ENCODE measurements around the gene SSU72. TPM values are rescaled to one million over a fixed set of nuclear protein-coding genes. Genes with fewer than 3 reads are reported as not detected.
"Not testable (repeated sequence)": the region's sequence is repeated elsewhere in the genome, so short reads cannot be mapped to it uniquely, and the experiment has no call there.

SSU72 gene
- total RNA-seq, 1 donor from 2014 or later: 136 TPM

DNA sequence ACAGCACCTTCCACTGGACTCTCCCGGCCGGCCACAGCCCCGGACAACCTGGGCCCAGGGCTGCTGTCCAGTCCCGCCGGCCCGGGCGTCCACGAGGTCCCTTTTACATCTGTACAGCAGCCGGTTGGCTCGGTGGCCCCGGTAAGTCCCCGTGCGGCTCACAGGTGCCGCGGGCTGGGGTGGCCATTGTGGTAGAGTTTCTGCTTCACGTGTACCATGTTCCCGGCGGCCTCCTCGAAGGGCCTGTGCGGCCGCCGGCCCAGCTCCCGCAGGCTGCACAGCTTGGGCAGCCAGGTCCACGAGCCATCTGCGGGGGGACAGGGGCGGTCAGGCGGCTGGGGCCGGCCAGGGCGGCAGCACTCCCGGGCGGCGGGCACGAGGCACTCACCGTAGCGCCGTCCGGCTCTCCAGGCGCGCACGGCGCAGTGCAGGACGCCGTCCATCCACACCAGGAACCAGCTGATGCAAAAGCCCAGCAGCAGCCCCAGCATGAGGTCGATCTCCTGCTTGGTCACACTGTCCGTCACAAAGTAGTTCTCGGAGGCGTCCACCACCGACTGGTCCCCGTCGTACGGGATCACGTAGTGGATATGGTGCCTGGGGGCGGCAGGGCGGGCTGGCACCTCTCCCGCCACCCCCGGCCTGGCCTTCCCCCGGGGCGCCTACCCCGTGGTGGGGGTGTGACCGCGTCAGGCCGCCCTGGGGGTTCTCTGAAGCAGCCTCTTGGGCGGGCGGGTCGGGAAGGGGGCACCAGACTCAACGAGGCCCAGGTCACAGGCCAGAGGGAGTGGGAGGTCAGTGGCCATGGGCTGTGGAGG is 39.3 kb downstream of the SSU72 start:
- H3K4me3 ChIP-seq (ENCODE audit: low read depth, low read length): no peak overlapping the region
- TF ChIP-seq, protein P1, sequence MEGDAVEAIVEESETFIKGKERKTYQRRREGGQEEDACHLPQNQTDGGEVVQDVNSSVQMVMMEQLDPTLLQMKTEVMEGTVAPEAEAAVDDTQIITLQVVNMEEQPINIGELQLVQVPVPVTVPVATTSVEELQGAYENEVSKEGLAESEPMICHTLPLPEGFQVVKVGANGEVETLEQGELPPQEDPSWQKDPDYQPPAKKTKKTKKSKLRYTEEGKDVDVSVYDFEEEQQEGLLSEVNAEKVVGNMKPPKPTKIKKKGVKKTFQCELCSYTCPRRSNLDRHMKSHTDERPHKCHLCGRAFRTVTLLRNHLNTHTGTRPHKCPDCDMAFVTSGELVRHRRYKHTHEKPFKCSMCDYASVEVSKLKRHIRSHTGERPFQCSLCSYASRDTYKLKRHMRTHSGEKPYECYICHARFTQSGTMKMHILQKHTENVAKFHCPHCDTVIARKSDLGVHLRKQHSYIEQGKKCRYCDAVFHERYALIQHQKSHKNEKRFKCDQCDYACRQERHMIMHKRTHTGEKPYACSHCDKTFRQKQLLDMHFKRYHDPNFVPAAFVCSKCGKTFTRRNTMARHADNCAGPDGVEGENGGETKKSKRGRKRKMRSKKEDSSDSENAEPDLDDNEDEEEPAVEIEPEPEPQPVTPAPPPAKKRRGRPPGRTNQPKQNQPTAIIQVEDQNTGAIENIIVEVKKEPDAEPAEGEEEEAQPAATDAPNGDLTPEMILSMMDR (conservative IDR thresholded peaks at IDR 0.05; ENCODE audit: low read depth, low read length): no peak
- DNase-seq (ENCODE audit: low read depth): no peak

DNA sequence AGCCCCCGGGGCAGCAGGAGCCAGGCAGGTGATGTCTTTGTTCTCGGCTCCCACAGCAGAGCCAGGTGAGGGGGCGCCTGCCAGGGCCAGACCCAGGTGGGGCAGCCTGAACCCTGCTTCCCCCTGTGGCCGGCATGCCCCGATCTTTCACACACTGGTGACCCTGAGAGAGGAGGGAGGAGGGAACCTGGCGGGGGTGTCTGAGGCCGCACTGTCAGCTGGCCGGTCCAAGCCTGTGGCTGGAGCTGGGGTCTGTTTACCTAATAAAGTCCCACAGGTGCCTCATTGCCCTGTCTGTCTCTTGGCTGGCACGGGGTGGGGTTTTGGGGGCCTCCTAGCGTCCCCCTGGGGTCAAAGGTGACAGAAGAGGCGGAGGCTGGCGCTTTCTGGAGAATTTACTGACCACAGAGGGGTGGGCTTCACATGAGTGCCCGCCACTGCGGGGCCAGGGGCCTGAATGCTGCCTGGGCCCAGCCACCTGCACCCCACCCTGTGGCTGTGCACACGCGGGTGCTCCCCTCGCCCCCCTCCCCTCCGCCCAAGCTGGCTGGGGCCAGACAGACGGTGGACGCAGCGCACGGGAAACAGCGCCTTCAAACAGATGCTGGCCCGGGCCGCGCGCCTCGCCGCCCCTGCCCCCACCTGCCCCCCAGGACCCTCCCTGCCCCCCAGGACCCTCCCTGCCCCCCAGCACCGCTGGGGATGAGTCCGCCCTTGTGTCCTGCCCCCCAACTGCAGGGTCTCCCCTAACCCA is 40.1 kb downstream of the SSU72 start:
- no peak for DNase-seq (ENCODE audit: low read depth)
- H3K4me3 ChIP-seq (ENCODE audit: low read depth, low read length): no peak overlapping the region
- TF ChIP-seq, protein P1 (conservative IDR thresholded peaks at IDR 0.05; ENCODE audit: low read depth, low read length): no peak

DNA sequence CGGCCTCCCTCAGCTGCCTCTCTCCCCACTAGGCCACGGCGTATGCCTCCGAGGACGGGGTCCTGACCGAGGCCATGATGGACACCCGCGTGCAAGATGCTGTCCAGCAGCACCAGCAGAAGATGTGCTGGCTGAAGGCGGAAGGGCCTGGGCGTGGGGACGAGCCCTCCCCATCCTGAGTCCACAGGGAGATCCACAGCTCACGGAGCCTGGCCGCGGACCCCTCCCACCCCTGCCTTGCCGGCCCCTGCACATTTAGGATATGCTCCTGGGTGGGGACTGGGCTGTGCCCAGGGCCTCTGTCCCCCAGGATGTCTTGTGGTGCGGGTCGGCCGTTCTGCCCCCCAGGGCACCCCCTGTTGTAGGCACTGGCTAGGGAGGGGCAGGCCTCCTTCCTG is 40.8 kb downstream of the SSU72 start:
- not testable (repeated sequence) for H3K4me3 ChIP-seq (ENCODE audit: low read depth, low read length); DNase-seq (ENCODE audit: low read depth)

DNA sequence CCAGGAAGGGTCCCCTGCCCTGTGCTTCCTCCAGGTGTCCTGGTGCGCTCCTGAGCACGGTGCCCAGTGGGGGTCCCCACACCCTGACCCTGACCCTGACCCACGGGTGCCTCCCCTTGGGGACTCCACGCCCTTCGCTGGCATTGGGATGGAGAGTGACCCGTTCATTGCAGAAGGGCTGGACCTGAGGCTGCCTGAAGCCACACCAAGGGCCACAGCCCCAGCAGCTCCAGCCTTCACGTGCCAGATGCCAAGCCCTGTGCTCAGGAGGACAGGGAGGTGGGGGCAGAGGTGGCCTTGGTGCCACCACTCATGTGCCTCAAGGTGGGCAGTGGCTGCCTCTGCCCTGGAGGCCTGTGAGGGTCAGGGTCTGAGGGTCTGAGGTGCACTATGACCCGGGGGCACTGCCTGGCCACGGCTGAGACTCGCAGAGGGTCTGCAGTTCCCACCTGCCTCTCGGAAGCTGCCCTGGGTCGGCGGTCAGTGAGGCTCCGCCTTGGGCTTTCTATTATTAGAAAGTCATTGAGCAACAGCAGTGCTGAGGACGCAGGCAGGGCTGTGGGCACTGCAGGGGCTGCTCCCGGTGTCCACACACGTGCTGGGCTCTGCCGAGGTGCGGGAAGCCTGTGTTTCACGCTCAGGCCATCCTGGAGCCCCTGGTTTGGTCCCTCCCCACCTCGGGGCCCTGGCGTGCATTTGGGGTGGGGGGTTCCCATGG is 41.3 kb downstream of the SSU72 start:
- H3K4me3 ChIP-seq (ENCODE audit: low read depth, low read length); DNase-seq (ENCODE audit: low read depth): not testable (repeated sequence)

DNA sequence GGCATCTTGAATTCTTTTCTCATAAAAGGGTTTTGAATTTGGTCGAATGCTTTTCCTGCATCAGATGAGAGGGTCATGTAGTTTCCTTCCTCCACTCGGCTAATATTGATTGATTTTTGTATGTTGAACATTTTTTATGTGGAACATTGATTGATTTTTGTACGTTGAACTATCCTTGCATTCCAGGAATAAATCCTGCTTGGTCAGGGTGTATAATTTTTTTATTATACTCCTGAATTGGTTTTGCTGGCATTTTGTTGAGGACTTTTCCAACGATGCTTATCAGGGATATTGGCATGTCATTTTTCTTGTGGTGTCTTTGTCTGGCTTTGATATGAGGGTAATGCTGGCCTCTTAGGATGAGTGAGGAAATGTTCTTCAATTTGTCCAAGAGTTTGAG is 42.7 kb downstream of the SSU72 start:
- H3K4me3 ChIP-seq (ENCODE audit: low read depth, low read length): no peak overlapping the region
- no peak for DNase-seq (ENCODE audit: low read depth)
- TF ChIP-seq, protein P1 (conservative IDR thresholded peaks at IDR 0.05; ENCODE audit: low read depth, low read length): no peak

DNA sequence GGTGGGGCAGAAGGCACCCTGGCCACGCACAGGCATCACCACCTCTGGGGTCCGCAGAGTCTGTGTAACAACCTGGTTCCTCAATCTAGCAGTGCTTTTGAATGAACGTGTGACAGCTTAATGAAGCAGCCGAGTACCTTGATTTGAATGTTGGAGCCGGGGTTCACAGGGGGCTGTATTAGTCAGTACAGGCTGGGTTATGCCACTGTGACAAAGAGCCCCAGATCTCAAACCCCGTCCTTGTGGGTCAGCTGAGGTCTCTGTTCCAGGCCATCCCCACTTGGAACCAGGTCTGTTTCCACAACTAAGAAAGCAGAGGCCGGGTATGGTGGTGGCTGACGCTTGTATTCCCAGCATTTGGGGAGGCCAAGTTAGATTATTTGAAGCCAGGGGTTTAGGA is 44.7 kb downstream of the SSU72 start:
- no peak overlapping the region for H3K4me3 ChIP-seq (ENCODE audit: low read depth, low read length)
- TF ChIP-seq, protein P1 (conservative IDR thresholded peaks at IDR 0.05; ENCODE audit: low read depth, low read length): no peak
- no peak for DNase-seq (ENCODE audit: low read depth)

DNA sequence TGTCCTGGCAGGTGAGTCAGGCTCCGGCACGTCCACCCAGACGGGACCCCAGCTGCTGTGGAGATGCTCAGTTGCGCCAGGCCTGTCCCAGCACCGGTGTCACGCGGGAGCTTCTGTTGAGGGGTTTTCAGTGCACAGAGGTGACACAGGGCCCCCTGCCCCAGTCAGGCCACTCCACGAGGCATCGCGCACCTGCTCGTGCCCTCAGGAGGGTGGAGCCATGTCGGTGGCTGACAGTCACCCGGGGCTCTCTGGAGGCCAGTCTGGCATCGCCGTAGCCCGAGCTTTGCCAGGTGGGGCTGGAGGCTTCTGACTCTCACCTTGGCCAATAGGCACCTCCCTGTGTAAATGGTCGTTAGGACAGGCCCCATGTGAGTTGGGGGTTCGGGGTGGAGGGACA is 45.3 kb downstream of the SSU72 start:
- no peak overlapping the region for H3K4me3 ChIP-seq (ENCODE audit: low read depth, low read length)
- DNase-seq (ENCODE audit: low read depth): no peak
- TF ChIP-seq, protein P1 (conservative IDR thresholded peaks at IDR 0.05; ENCODE audit: low read depth, low read length): no peak

Data from epithelial cell of proximal tubule (primary cell).